Measurements from ENCODE around the gene KIF4B. TPM values are rescaled to one million over a fixed set of nuclear protein-coding genes. Genes with fewer than 3 reads are reported as not detected.
A peak's percentile ranks its signal among the peaks of the same experiment; 100 is the strongest.
"Not testable (repeated sequence)": the region's sequence is repeated elsewhere in the genome, so short reads cannot be mapped to it uniquely, and the experiment has no call there.

Gene KIF4B
- total RNA-seq, 2 experiments from 2014 or later = 0.09 TPM; not detected in 1

GRCh38 chr5:154986151-154986550 lies 27.4 kb upstream of the KIF4B start:
- H3K4me3 Mint-ChIP-seq = no peak overlapping the region
- ATAC-seq (no peak), DNase-seq (no peak)
- no peaks in the 10 kb centered on the region for H3K36me3 Mint-ChIP-seq
- CTCF ChIA-PET = interaction anchor here (1.6 kb wide), 1 partner anchor 25 kb away, joined by 3 read pairs; no protein-coding TSS in a partner anchor
- no peak overlapping the region for H3K27ac Mint-ChIP-seq
- H3K9me3 Mint-ChIP-seq (ENCODE audit: low read depth) = no peaks in the 10 kb centered on the region
- no peaks in the 10 kb centered on the region for H3K4me1 Mint-ChIP-seq
- peaks cover 34% of the 10 kb centered on the region for H3K27me3 Mint-ChIP-seq

- H3K27me3 Mint-ChIP-seq = peaks cover 25% of the 10 kb centered on the region
- H3K27ac Mint-ChIP-seq = no peak overlapping the region
- no peak for DNase-seq
- CTCF ChIA-PET = no interaction called here
- no peaks in the 10 kb centered on the region for H3K4me1 Mint-ChIP-seq
- ATAC-seq = no peak
- H3K4me3 Mint-ChIP-seq = no peak overlapping the region
- no peaks in the 10 kb centered on the region for H3K9me3 Mint-ChIP-seq (ENCODE audit: low read depth)
- H3K36me3 Mint-ChIP-seq = no peaks in the 10 kb centered on the region
Observed at GRCh38 chr5:154989626-154990025, 23.9 kb upstream of the KIF4B start.

- Mint-ChIP-seq H3K27me3 (peaks cover 8% of the 10 kb centered on the region), H3K4me3 (no peak overlapping the region), H3K36me3 (no peaks in the 10 kb centered on the region), H3K4me1 (no peaks in the 10 kb centered on the region), H3K27ac (no peak overlapping the region), H3K9me3 (ENCODE audit: low read depth) (no peaks in the 10 kb centered on the region)
- DNase-seq (no peak), ATAC-seq (no peak)
- CTCF ChIA-PET = no interaction called here
Observed at GRCh38 chr5:154993461-154993860, 20.1 kb upstream of the KIF4B start.

GRCh38 chr5:154995679-154996078 lies 17.9 kb upstream of the KIF4B start:
- no peak overlapping the region for H3K27ac Mint-ChIP-seq
- H3K4me3 Mint-ChIP-seq = no peak overlapping the region
- no peaks in the 10 kb centered on the region for H3K9me3 Mint-ChIP-seq (ENCODE audit: low read depth)
- no peak for DNase-seq
- no peaks in the 10 kb centered on the region for H3K4me1 Mint-ChIP-seq
- no peak for ATAC-seq
- H3K27me3 Mint-ChIP-seq = peaks cover 20% of the 10 kb centered on the region
- no peaks in the 10 kb centered on the region for H3K36me3 Mint-ChIP-seq
- CTCF ChIA-PET = interaction anchor here (2.3 kb wide), 1 partner anchor 346 kb away, joined by 5 read pairs; no protein-coding TSS in a partner anchor

GRCh38 chr5:154997746-154998145 lies 15.8 kb upstream of the KIF4B start:
- no peaks in the 10 kb centered on the region for H3K36me3 Mint-ChIP-seq
- no peaks in the 10 kb centered on the region for H3K9me3 Mint-ChIP-seq (ENCODE audit: low read depth)
- H3K4me1 Mint-ChIP-seq = no peaks in the 10 kb centered on the region
- H3K4me3 Mint-ChIP-seq = no peak overlapping the region
- peaks cover 24% of the 10 kb centered on the region for H3K27me3 Mint-ChIP-seq
- H3K27ac Mint-ChIP-seq = no peak overlapping the region
- ATAC-seq (no peak), DNase-seq (no peak)
- CTCF ChIA-PET = no interaction called here

- ATAC-seq (no peak), DNase-seq (no peak)
- no peaks in the 10 kb centered on the region for H3K36me3 Mint-ChIP-seq
- H3K4me3 Mint-ChIP-seq = no peak overlapping the region
- peaks cover 24% of the 10 kb centered on the region for H3K27me3 Mint-ChIP-seq
- no peaks in the 10 kb centered on the region for H3K4me1 Mint-ChIP-seq
- CTCF ChIA-PET = no interaction called here
- H3K27ac Mint-ChIP-seq = no peak overlapping the region
- H3K9me3 Mint-ChIP-seq (ENCODE audit: low read depth) = no peaks in the 10 kb centered on the region
Observed at GRCh38 chr5:154999865-155000264, 13.7 kb upstream of the KIF4B start.

GRCh38 chr5:155001523-155001922 lies 12.0 kb upstream of the KIF4B start:
- Mint-ChIP-seq H3K4me3 (no peak overlapping the region), H3K9me3 (ENCODE audit: low read depth) (no peaks in the 10 kb centered on the region), H3K27me3 (peaks cover 29% of the 10 kb centered on the region), H3K4me1 (no peaks in the 10 kb centered on the region), H3K27ac (no peak overlapping the region), H3K36me3 (no peaks in the 10 kb centered on the region)
- no peak for ATAC-seq
- CTCF ChIA-PET = no interaction called here
- DNase-seq = no peak

- DNase-seq, CTCF ChIA-PET, ATAC-seq: not testable (repeated sequence)
Observed at GRCh38 chr5:155002722-155003121, 10.8 kb upstream of the KIF4B start.

GRCh38 chr5:155004138-155004744 lies 9.3 kb upstream of the KIF4B start:
- Mint-ChIP-seq H3K9me3 (ENCODE audit: low read depth) (no peaks in the 10 kb centered on the region), H3K4me1 (no peaks in the 10 kb centered on the region), H3K27me3 (peaks cover 24% of the 10 kb centered on the region), H3K27ac (no peak overlapping the region), H3K36me3 (no peaks in the 10 kb centered on the region), H3K4me3 (no peak overlapping the region)
- CTCF ChIA-PET = interaction anchor here (0.9 to 1.9 kb wide), 5 partner anchors 10 to 357 kb away, joined by 3 to 8 read pairs (median 4); no protein-coding TSS in a partner anchor
- DNase-seq = no peak
- peak; percentile 23 for ATAC-seq

More at GRCh38 chr5:155002722-155003121, 10.8 kb upstream of the KIF4B start:
- H3K4me1 Mint-ChIP-seq; H3K9me3 Mint-ChIP-seq (ENCODE audit: low read depth); H3K4me3 Mint-ChIP-seq; H3K27ac Mint-ChIP-seq; H3K36me3 Mint-ChIP-seq: not testable (repeated sequence)
- H3K27me3 Mint-ChIP-seq = peaks cover 32% of the 10 kb centered on the region

- CTCF ChIA-PET; H3K4me1 Mint-ChIP-seq; H3K27ac Mint-ChIP-seq; DNase-seq; H3K36me3 Mint-ChIP-seq; H3K4me3 Mint-ChIP-seq; ATAC-seq; H3K9me3 Mint-ChIP-seq (ENCODE audit: low read depth): not testable (repeated sequence)
- H3K27me3 Mint-ChIP-seq = peaks cover 26% of the 10 kb centered on the region
Observed at GRCh38 chr5:155006265-155006664, 7.3 kb upstream of the KIF4B start.

GRCh38 chr5:155008669-155009068 lies 4.9 kb upstream of the KIF4B start:
- Mint-ChIP-seq H3K4me3 (no peak overlapping the region), H3K36me3 (no peaks in the 10 kb centered on the region), H3K4me1 (no peaks in the 10 kb centered on the region), H3K27me3 (peaks cover 37% of the 10 kb centered on the region), H3K9me3 (ENCODE audit: low read depth) (no peaks in the 10 kb centered on the region), H3K27ac (no peak overlapping the region)
- CTCF ChIA-PET = no interaction called here
- no peak for DNase-seq
- no peak for ATAC-seq

GRCh38 chr5:155010881-155011280 lies 2.7 kb upstream of the KIF4B start:
- CTCF ChIA-PET = no interaction called here
- Mint-ChIP-seq H3K27me3 (peaks cover 36% of the 10 kb centered on the region), H3K36me3 (no peaks in the 10 kb centered on the region), H3K4me3 (no peak overlapping the region), H3K27ac (no peak overlapping the region), H3K9me3 (ENCODE audit: low read depth) (no peaks in the 10 kb centered on the region), H3K4me1 (peaks cover 15% of the 10 kb centered on the region)
- DNase-seq (no peak), ATAC-seq (no peak)

- Mint-ChIP-seq H3K4me3 (no peak overlapping the region), H3K27ac (no peak overlapping the region), H3K9me3 (ENCODE audit: low read depth) (no peaks in the 10 kb centered on the region), H3K27me3 (peaks cover 37% of the 10 kb centered on the region), H3K36me3 (no peaks in the 10 kb centered on the region), H3K4me1 (peaks cover 32% of the 10 kb centered on the region)
- DNase-seq = no peak
- CTCF ChIA-PET = interaction anchor here (1.4 kb wide), 1 partner anchor 365 kb away, joined by 3 read pairs; no protein-coding TSS in a partner anchor
- ATAC-seq = peak; percentile 45
Observed at GRCh38 chr5:155015239-155015638, 1.7 kb downstream of the KIF4B start.

GRCh38 chr5:155017610-155018009 lies 4.1 kb downstream of the KIF4B start:
- Mint-ChIP-seq H3K27ac (no peak overlapping the region), H3K36me3 (no peaks in the 10 kb centered on the region), H3K4me1 (peaks cover 32% of the 10 kb centered on the region), H3K9me3 (ENCODE audit: low read depth) (no peaks in the 10 kb centered on the region), H3K27me3 (peaks cover 27% of the 10 kb centered on the region), H3K4me3 (no peak overlapping the region)
- CTCF ChIA-PET = no interaction called here
- DNase-seq (no peak), ATAC-seq (peak; percentile 60)
